IMR-90 (cell line): ENCODE data around the gene KLRF1. TPM values are rescaled to one million over a fixed set of nuclear protein-coding genes. Genes with fewer than 3 reads are reported as not detected.

Source experiments
- ATAC-seq: fragments of 200-7000 bp; cut with Tn5 transposase; 2 replicates; pipeline ENCODE4 v1.9.1; 2020; ENCODE audit warnings: low read depth, mild to moderate bottlenecking, moderate library complexity
- BruUV-seq: library from RNA; stranded (reverse); fragments of 400-500 nt; replicated peaks from 2 replicates; lab custom pipeline; 2021; lab: Mats Ljungman, UMichigan
- CTCF ChIA-PET: fragments of 300-600 bp; formaldehyde crosslinking; extraction: SDS; loops from one replicate; lab custom pipeline; 2021; ENCODE audit warnings: antibody characterized with exemption; lab: Yijun Ruan, JAX
- POLR2A ChIA-PET: fragments of 300-600 bp; sonication (Branson Sonifier 250); formaldehyde crosslinking; loops from one replicate; lab custom pipeline; 2022; ENCODE audit warnings: antibody characterized with exemption; ENCODE audit not compliant: unreplicated experiment; lab: Charles Lee
- DNase-seq: peaks from one replicate; pipeline ENCODE4 v3.0.0; 2013
- H2AFZ ChIP-seq: replicated peaks from 2 replicates; pipeline ENCODE3; 2013; ENCODE audit warnings: low read length, mild to moderate bottlenecking; ENCODE audit not compliant: poor library complexity
- H2AK5ac ChIP-seq: 2 replicates; pipeline ENCODE4 v1.6.1; 2013; ENCODE audit warnings: low read depth, low read length, inconsistent platforms
- H2AK9ac ChIP-seq: replicated peaks from 2 replicates; pipeline ENCODE3; 2013; ENCODE audit warnings: mild to moderate bottlenecking, low read depth, low read length, moderate library complexity; ENCODE audit not compliant: poor library complexity
- H2BK120ac ChIP-seq: 2 replicates; pipeline ENCODE4 v1.6.1; 2013; ENCODE audit warnings: low read depth, low read length, inconsistent platforms
- H2BK15ac ChIP-seq: 3 replicates; pipeline ENCODE4 v1.6.1; 2013; ENCODE audit warnings: low read depth, low read length, inconsistent platforms
- H2BK20ac ChIP-seq: 2 replicates; pipeline ENCODE4 v1.6.1; 2013; ENCODE audit warnings: low read depth, mild to moderate bottlenecking, inconsistent platforms, low read length, moderate library complexity
- H2BK5ac ChIP-seq: 2 replicates; pipeline ENCODE4 v1.6.1; 2013; ENCODE audit warnings: mild to moderate bottlenecking, low read depth, low read length, inconsistent platforms; ENCODE audit not compliant: poor library complexity, severe bottlenecking
- H3K14ac ChIP-seq: replicated peaks from 2 replicates; pipeline ENCODE4 v1.6.1; 2013; ENCODE audit warnings: low read depth, low read length, inconsistent platforms
- H3K18ac ChIP-seq: 2 replicates; pipeline ENCODE4 v1.6.1; 2013; ENCODE audit warnings: low read depth, low read length, control low read depth
- H3K23ac ChIP-seq: 2 replicates; pipeline ENCODE4 v1.6.1; 2013; ENCODE audit warnings: low read depth, low read length, inconsistent platforms
- H3K27ac ChIP-seq: 2 replicates; pipeline ENCODE4 v1.5.1; 2013; ENCODE audit warnings: mild to moderate bottlenecking, control low read depth, low read length; ENCODE audit not compliant: insufficient read depth
- H3K27me3 ChIP-seq: 2 replicates; pipeline ENCODE4 v1.6.1; 2013; ENCODE audit warnings: low read length; ENCODE audit not compliant: control insufficient read depth, insufficient read depth
- H3K36me3 ChIP-seq: 2 replicates; pipeline ENCODE4 v1.6.1; 2013; ENCODE audit warnings: low read length, mixed read lengths; ENCODE audit not compliant: control insufficient read depth, insufficient read depth
- H3K4ac ChIP-seq: 2 replicates; pipeline ENCODE4 v1.6.1; 2013; ENCODE audit warnings: low read depth, low read length, inconsistent platforms
- H3K4me1 ChIP-seq: 2 replicates; pipeline ENCODE4 v1.6.1; 2013; ENCODE audit warnings: low read length, mixed read lengths; ENCODE audit not compliant: control insufficient read depth, insufficient read depth
- H3K4me2 ChIP-seq: 2 replicates; pipeline ENCODE4 v1.6.1; 2013; ENCODE audit warnings: low read depth, mild to moderate bottlenecking, control low read depth, low read length, moderate library complexity
- H3K4me3 ChIP-seq: 2 replicates; pipeline ENCODE4 v1.5.1; 2013; ENCODE audit warnings: low read depth, mild to moderate bottlenecking, control low read depth, low read length, moderate library complexity; ENCODE audit not compliant: insufficient read depth
- H3K56ac ChIP-seq: 2 replicates; pipeline ENCODE4 v1.6.1; 2013; ENCODE audit warnings: low read length, inconsistent platforms; ENCODE audit not compliant: insufficient read depth; ENCODE audit errors: extremely low read depth
- H3K79me1 ChIP-seq, 2 experiments: 2 replicates each; pipeline ENCODE4 v1.6.1; 2013; ENCODE audit warnings: low read length in 2 of 2, inconsistent platforms in 1 of 2, low read depth in 1 of 2
- H3K9ac ChIP-seq: 2 replicates; pipeline ENCODE4 v1.6.1; 2013; ENCODE audit warnings: low read depth, low read length, control low read depth
- H3K9me1 ChIP-seq: 2 replicates; pipeline ENCODE4 v1.6.1; 2013; ENCODE audit warnings: low read length, inconsistent platforms; ENCODE audit not compliant: insufficient read depth
- H3K9me3 ChIP-seq: 2 replicates; pipeline ENCODE4 v1.6.1; 2013; ENCODE audit warnings: low read length; ENCODE audit not compliant: control insufficient read depth, insufficient read depth
- H4K20me1 ChIP-seq: 2 replicates; pipeline ENCODE4 v1.6.1; 2013; ENCODE audit warnings: low read length, inconsistent platforms; ENCODE audit not compliant: insufficient read depth
- H4K5ac ChIP-seq: 2 replicates; pipeline ENCODE4 v1.6.1; 2013; ENCODE audit warnings: mild to moderate bottlenecking, low read depth, low read length, control low read depth
- H4K8ac ChIP-seq, 2 experiments: 2 replicates each; pipeline ENCODE4 v1.6.1; 2013; ENCODE audit warnings: low read depth in 2 of 2, low read length in 2 of 2, control low read depth in 1 of 2, inconsistent platforms in 1 of 2
- H4K91ac ChIP-seq: 2 replicates; pipeline ENCODE4 v1.6.1; 2013; ENCODE audit warnings: low read depth, low read length, inconsistent platforms; ENCODE audit not compliant: insufficient read depth
- CEBPB ChIP-seq: IDR thresholded peaks from 2 replicates; pipeline ENCODE4 v1.6.1; 2012; ENCODE audit warnings: low read depth, low read length, improper control_type of control experiment
- FOS ChIP-seq: fragments of 150-350 bp; IDR thresholded peaks from 2 replicates; pipeline ENCODE4 v1.6.1; 2016; ENCODE audit warnings: low read depth, low read length
- MAZ ChIP-seq: IDR thresholded peaks from 2 replicates; pipeline ENCODE4 v1.6.1; 2012; ENCODE audit warnings: low read depth, mild to moderate bottlenecking, low read length, improper control_type of control experiment, moderate library complexity, borderline replicate concordance
- POLR2A ChIP-seq: IDR thresholded peaks from 2 replicates; pipeline ENCODE4 v1.6.1; 2012; ENCODE audit warnings: mild to moderate bottlenecking, low read depth, low read length
- WGBS, 2 experiments: methylation state at CpG; one replicate each; pipeline versions ENCODE4 v1.1.5 to v1.1.7; 2013; ENCODE audit warnings: missing lambda C conversion rate in 2 of 2; ENCODE audit not compliant: insufficient read length in 1 of 2; ENCODE audit errors: extremely low coverage in 2 of 2; 5-methylcytosine and 5-hydroxymethylcytosine counted together
- dilution Hi-C: fragments of 300-500 bp; cut with HindIII; formaldehyde crosslinking; loops from one replicate; pipeline ENCODE4 v1.14.3; 2018; ENCODE audit warnings: low sequenced_read_pairs; ENCODE audit not compliant: unreplicated experiment
- in situ Hi-C: fragments of 300-500 bp; cut with MboI; formaldehyde crosslinking; loops from 3 replicates; pipeline ENCODE4 v1.14.3; 2019; ENCODE audit warnings: low sequenced_read_pairs, inconsistent platforms, mixed read lengths
- intact Hi-C: fragments of 100-400 bp; cut with micrococcal nuclease; formaldehyde crosslinking; loops from 2 replicates; pipeline ENCODE4 v1.10.0; 2022
- polyA plus RNA-seq, 3 experiments: library from polyadenylated mRNA; depleted of rRNA; stranded (reverse); fragments of >200 nt; gene quantifications; 2 replicates each; pipeline ENCODE4 v1.2.3, GENCODE V29; 2012; ENCODE audit warnings: low replicate concordance in 1 of 3
- total RNA-seq: library from RNA; depleted of rRNA; stranded (reverse); fragments of >200 nt; gene quantifications from 2 replicates; pipeline ENCODE4 v1.2.3, GENCODE V29; 2012

KLRF1 gene
- total and polyA plus RNA-seq, 2 of the 4 experiments (the other 2 are of a cell fraction), result not detected

- ChIA-PET CTCF (no interaction called here), POLR2A (interaction anchor here (0.6 kb wide), 1 partner anchor 432 kb away, joined by 4 read pairs; no protein-coding TSS in a partner anchor)
- Histone ChIP-seq H2AFZ (no peak overlapping the region), H2AK5ac (no peak overlapping the region), H4K5ac (no peak overlapping the region), H3K9me3 (no peaks in the 10 kb centered on the region), H3K23ac (no peak overlapping the region), H4K91ac (no peak overlapping the region), H2BK20ac (no peak overlapping the region), H3K14ac (no peak overlapping the region), H2AK9ac (no peak overlapping the region), H2BK120ac (no peak overlapping the region), H4K8ac (no peak overlapping the region), H3K4me3 (no peak overlapping the region), H3K36me3 (no peaks in the 10 kb centered on the region), H3K4me2 (no peak overlapping the region), H3K27ac (no peak overlapping the region), H3K9me1 (no peaks in the 10 kb centered on the region), H3K27me3 (no peaks in the 10 kb centered on the region), H3K4ac (no peak overlapping the region), H3K79me1 (no peaks in the 10 kb centered on the region), H3K18ac (no peak overlapping the region), H3K56ac (no peak overlapping the region), H2BK15ac (no peak overlapping the region), H4K20me1 (no peaks in the 10 kb centered on the region), H3K4me1 (no peaks in the 10 kb centered on the region), H3K9ac (no peak overlapping the region), H2BK5ac (no peak overlapping the region)
- dilution Hi-C loops (no loop called here), in situ Hi-C loops (no loop called here), intact Hi-C loops (no loop called here)
- 40% methylated on average over 1 of the region's 2 CpGs; no CpG with 5 or more reads in 1 of the 2 experiments for WGBS, 2 experiments
- TF ChIP-seq POLR2A, result no peak
- TF ChIP-seq CEBPB, result no peak
- TF ChIP-seq MAZ, result no peak
- no peak for TF ChIP-seq FOS
- ATAC-seq (no peak), DNase-seq (no peak)
- BruUV-seq, result no TSS peak
Measured at GRCh38 chr12:9781360-9781759, 45.9 kb upstream of the KLRF1 start.
